B cell (primary cell): Measurements from ENCODE around the gene STK17B. TPM values are rescaled to one million over a fixed set of nuclear protein-coding genes. Genes with fewer than 3 reads are reported as not detected.

Experiments used
- ATAC-seq: fragments of 200-7000 bp; cut with Tn5 transposase; one replicate; pipeline ENCODE4 v1.10.0; 2021; ENCODE audit warnings: low read depth, mild to moderate bottlenecking, moderate number of reproducible peaks, moderate library complexity
- CTCF ChIA-PET: fragments of 350-600 bp; sonication (Branson Sonifier 250); formaldehyde crosslinking; loops from one replicate; lab custom pipeline; 2021; ENCODE audit warnings: antibody characterized with exemption, inconsistent platforms; lab: Charles Lee
- POLR2A ChIA-PET: fragments of 350-600 bp; sonication (Branson Sonifier 250); formaldehyde crosslinking; loops from one replicate; lab custom pipeline; 2021; ENCODE audit warnings: antibody characterized with exemption; lab: Charles Lee
- DNase-seq: peaks from one replicate; pipeline ENCODE4 v3.0.0; 2013
- H2AFZ ChIP-seq: 2 replicates; pipeline ENCODE4 v1.6.1; 2012; ENCODE audit warnings: mild to moderate bottlenecking, low read depth, low read length; ENCODE audit not compliant: insufficient read depth, poor library complexity, severe bottlenecking
- H3K27ac ChIP-seq, 2 donors: 1 replicate in 1 of 2; 2 replicates in 1 of 2; pipeline ENCODE4 v1.5.1; 2012 to 2013; ENCODE audit warnings: low read length in 2 of 2, mild to moderate bottlenecking in 2 of 2, moderate library complexity in 1 of 2
- H3K27me3 ChIP-seq, 4 experiments: fragments of 200-600 bp in 1 of 4; sonication (generic) in 1 of 4; replicated peaks in 1 of 4; 1 replicate in 2 of 4; 2 replicates in 2 of 4; pipeline versions ENCODE4 v1.6.1 to v1.7.0; 2013 to 2016; ENCODE audit warnings: low read length in 3 of 4, mild to moderate bottlenecking in 2 of 4, mixed read lengths in 1 of 4, moderate library complexity in 1 of 4; ENCODE audit not compliant: insufficient read depth in 4 of 4, control insufficient read depth in 3 of 4; ENCODE audit errors: control extremely low read depth in 1 of 4
- H3K36me3 ChIP-seq, 2 experiments: replicated peaks in 1 of 2; 1 replicate in 1 of 2; 2 replicates in 1 of 2; pipeline versions ENCODE4 v1.6.1 to v1.7.1; 2013; ENCODE audit warnings: low read length in 1 of 2; ENCODE audit not compliant: insufficient read depth in 2 of 2, control insufficient read depth in 1 of 2; ENCODE audit errors: control extremely low read depth in 1 of 2, extremely low read depth in 1 of 2
- H3K4me1 ChIP-seq, 2 donors: fragments of 200-600 bp in 1 of 2; sonication (generic) in 1 of 2; 1 replicate in 1 of 2; 2 replicates in 1 of 2; pipeline versions ENCODE4 v1.5.1 to v1.6.1; 2013 to 2017; ENCODE audit warnings: low read length in 2 of 2; ENCODE audit not compliant: control insufficient read depth in 2 of 2, insufficient read depth in 2 of 2
- H3K4me2 ChIP-seq: replicated peaks from 2 replicates; pipeline ENCODE3; 2012; ENCODE audit warnings: mild to moderate bottlenecking, low read depth, low read length; ENCODE audit not compliant: poor library complexity, severe bottlenecking
- H3K4me3 ChIP-seq, 5 experiments: fragments of 200-600 bp in 1 of 5; sonication (generic) in 1 of 5; 1 replicate in 3 of 5; 2 replicates in 2 of 5; pipeline versions ENCODE4 v1.5.1 to v1.7.0; 2011 to 2016; ENCODE audit warnings: low read length in 4 of 5, mild to moderate bottlenecking in 4 of 5, low read depth in 2 of 5, control low read depth in 1 of 5, moderate library complexity in 1 of 5; ENCODE audit not compliant: insufficient read depth in 1 of 5; ENCODE audit errors: control extremely low read depth in 1 of 5, extremely low read depth in 1 of 5
- H3K79me2 ChIP-seq: fragments of 200-600 bp; sonication (generic); one replicate; pipeline ENCODE4 v1.6.0; 2016; ENCODE audit warnings: low read length; ENCODE audit not compliant: control insufficient read depth, insufficient read depth
- H3K9ac ChIP-seq: fragments of 200-600 bp; sonication (generic); 2 replicates; pipeline ENCODE4 v1.6.1; 2017; ENCODE audit warnings: mild to moderate bottlenecking, low read length, moderate library complexity
- H3K9me3 ChIP-seq, 3 donors: one replicate each; pipeline versions ENCODE4 v1.6.1 to v1.7.1; 2013; ENCODE audit warnings: low read length in 2 of 3; ENCODE audit not compliant: control insufficient read depth in 2 of 3, insufficient read depth in 1 of 3; ENCODE audit errors: control extremely low read depth in 1 of 3
- H4K20me1 ChIP-seq: 2 replicates; pipeline ENCODE4 v1.6.0; 2012; ENCODE audit warnings: mild to moderate bottlenecking, low read length; ENCODE audit not compliant: insufficient read depth, control insufficient read depth, poor library complexity, severe bottlenecking
- H3K27ac Mint-ChIP-seq: one replicate; pipeline ENCODE4 v1.8.0; 2021; ENCODE audit warnings: mixed read lengths
- H3K27me3 Mint-ChIP-seq: one replicate; pipeline ENCODE4 v1.8.0; 2021; ENCODE audit warnings: mixed read lengths
- H3K4me1 Mint-ChIP-seq: one replicate; pipeline ENCODE4 v1.8.0; 2021; ENCODE audit warnings: mixed read lengths
- H3K4me3 Mint-ChIP-seq: one replicate; pipeline ENCODE4 v1.8.0; 2021; ENCODE audit warnings: mixed read lengths
- H3K9me3 Mint-ChIP-seq: one replicate; pipeline ENCODE4 v1.8.0; 2022; ENCODE audit warnings: mixed read lengths; ENCODE audit not compliant: insufficient read depth
- CTCF ChIP-seq: fragments of 200-600 bp; IDR thresholded peaks from one replicate; pipeline ENCODE4 v1.8.0; 2022; ENCODE audit warnings: antibody characterized with exemption, mild to moderate bottlenecking
- EZH2 ChIP-seq: IDR thresholded peaks from 2 replicates; pipeline ENCODE4 v1.6.1; 2012; ENCODE audit warnings: borderline replicate concordance, low read depth, mild to moderate bottlenecking, moderate library complexity, low read length; ENCODE audit not compliant: insufficient read depth, poor library complexity, severe bottlenecking
- WGBS: methylation state at CpG from one replicate; pipeline ENCODE4 v1.1.5; 2013; ENCODE audit warnings: missing lambda C conversion rate; ENCODE audit not compliant: insufficient coverage; 5-methylcytosine and 5-hydroxymethylcytosine counted together
- intact Hi-C: fragments of 100-400 bp; cut with micrococcal nuclease; formaldehyde crosslinking; loops from one replicate; pipeline ENCODE4 v1.10.0; 2022
- polyA plus RNA-seq: library from polyadenylated mRNA; depleted of rRNA; stranded (reverse); fragments of >200 nt; gene quantifications from 2 replicates; pipeline ENCODE4 v1.2.3, GENCODE V29; 2012
- total RNA-seq, 2 donors: library from RNA; stranded (reverse); fragments of 120-200 nt in 1 of 2; gene quantifications; 1 replicate in 1 of 2; 2 replicates in 1 of 2; pipeline versions ENCODE4 v1.2.3 to v1.2.4, GENCODE V29; 2013 to 2022

The STK17B gene
- total and polyA plus RNA-seq, 2 donors (not counting 1 experiment from before 2014, with no cell fraction given) = 120 to 249 TPM

- no peak for DNase-seq
- 96% methylated on average over 4 of the region's 5 CpGs for WGBS
- intact Hi-C loops = loop anchor here (5.0 to 10.0 kb wide), 2 partner anchors 36 to 1341 kb away; partner anchors contain the start of gene MOB4
- H3K4me2 ChIP-seq = peak overlapping the region; percentile 82
- no peak overlapping the region for H2AFZ ChIP-seq
- Mint-ChIP-seq H3K4me3 (peak overlapping the region; percentile 72), H3K27me3 (no peaks in the 10 kb centered on the region), H3K27ac (peak overlapping the region; percentile 87), H3K9me3 (no peaks in the 10 kb centered on the region), H3K4me1 (peaks cover 61% of the 10 kb centered on the region)
- H3K36me3 ChIP-seq = peaks cover 0 to 2% of the 10 kb centered on the region in 2 experiments
- H3K9me3 ChIP-seq = no peaks in the 10 kb centered on the region
- H3K9ac ChIP-seq = peak overlapping the region; percentile 86
- H3K4me3 ChIP-seq = peak overlapping the region in 1 of 5 experiments; percentile 81
- H3K27ac ChIP-seq = peak overlapping the region; percentile 73 to 93
- H3K27me3 ChIP-seq = no peaks in the 10 kb centered on the region
- ChIA-PET POLR2A (no interaction called here), CTCF (no interaction called here)
- peaks cover 62% of the 10 kb centered on the region for H3K79me2 ChIP-seq
- no peak for ATAC-seq
- peaks cover 28% of the 10 kb centered on the region for H4K20me1 ChIP-seq
- TF ChIP-seq EZH2 = no peak
- no peak for TF ChIP-seq CTCF
- H3K4me1 ChIP-seq = peaks cover 58 to 63% of the 10 kb centered on the region in 2 donors
Measured at GRCh38 chr2:196173505-196173904, 2.1 kb upstream of the STK17B start.

DNA sequence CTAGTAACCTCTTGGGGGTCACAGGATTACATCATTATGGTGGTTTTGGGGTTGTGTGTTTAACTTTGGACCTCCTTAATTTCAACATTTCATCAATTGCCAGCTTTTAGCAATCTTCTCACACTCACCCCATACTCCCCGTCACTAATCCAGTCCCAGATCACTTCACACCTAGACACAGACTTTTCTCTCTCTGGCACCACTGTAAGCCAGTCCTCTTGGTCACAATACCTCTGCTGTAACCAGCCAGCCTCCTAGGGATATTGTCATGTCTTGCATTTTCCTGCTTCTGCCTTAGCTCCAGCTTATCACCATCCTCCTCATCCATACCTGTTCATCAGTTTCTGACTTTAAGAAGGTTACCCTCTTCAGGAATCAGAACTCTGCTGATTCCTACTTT is 1.6 kb upstream of the STK17B start:
- Histone ChIP-seq H3K4me2 (peak overlapping the region; percentile 82), H3K27ac (peak overlapping the region in 1 of 2 donors; percentile 93), H3K9me3 (no peaks in the 10 kb centered on the region), H4K20me1 (peaks cover 28% of the 10 kb centered on the region), H3K27me3 (no peaks in the 10 kb centered on the region), H3K4me3 (peak overlapping the region in 3 of 5 experiments; percentile 3 to 81 (median 74)), H3K4me1 (peaks cover 54 to 60% of the 10 kb centered on the region in 2 donors), H3K79me2 (peaks cover 67% of the 10 kb centered on the region), H3K9ac (peak overlapping the region; percentile 86), H2AFZ (no peak overlapping the region), H3K36me3 (peaks cover 2% of the 10 kb centered on the region in 2 experiments)
- WGBS = 79% methylated on average over 1 of the region's 1 CpG
- no peaks in the 10 kb centered on the region for H3K27me3 Mint-ChIP-seq
- H3K4me3 Mint-ChIP-seq = peak overlapping the region; percentile 72
- TF ChIP-seq CTCF (no peak), EZH2 (no peak)
- ChIA-PET CTCF (interaction anchor here (0.6 to 4.3 kb wide), 2 partner anchors 67 to 100 kb away, joined by 4 to 26 read pairs; no protein-coding TSS in a partner anchor), POLR2A (interaction anchor here (0.7 to 4.0 kb wide), 2 partner anchors 28 to 68 kb away, joined by 3 to 34 read pairs; no protein-coding TSS in a partner anchor)
- DNase-seq (peak; percentile 25), ATAC-seq (no peak)
- H3K27ac Mint-ChIP-seq = peak overlapping the region; percentile 87
- no peaks in the 10 kb centered on the region for H3K9me3 Mint-ChIP-seq
- H3K4me1 Mint-ChIP-seq = peaks cover 60% of the 10 kb centered on the region
- intact Hi-C loops = loop anchor here (5.0 to 10.0 kb wide), 2 partner anchors 36 to 1342 kb away; partner anchors contain the start of gene MOB4
